HEK293 (cell line): ENCODE data around the gene OPCML.

Source experiments
- CTCF ChIA-PET: fragments of 350-600 bp; formaldehyde crosslinking; extraction: SDS; loops from one replicate; lab custom pipeline; 2021; ENCODE audit warnings: antibody characterized with exemption; lab: Yijun Ruan, JAX
- POLR2A ChIA-PET: fragments of 300-600 bp; formaldehyde crosslinking; extraction: SDS; loops from one replicate; lab custom pipeline; 2020; ENCODE audit warnings: antibody characterized with exemption, inconsistent platforms; lab: Yijun Ruan, JAX
- H3K27ac ChIP-seq: fragments of 200-500 bp; sonication (Bioruptor generic); 2 replicates; pipeline ENCODE4 v1.5.1; 2014; ENCODE audit warnings: low read depth, low read length, control low read depth, inconsistent platforms; ENCODE audit errors: extremely low read depth
- H3K36me3 ChIP-seq, 2 experiments: fragments of 200-500 bp in 1 of 2; sonication (Bioruptor generic) in 1 of 2; 1 replicate in 1 of 2; 2 replicates in 1 of 2; pipeline ENCODE4 v1.5.1; 2014 to 2017; ENCODE audit warnings: inconsistent platforms in 2 of 2, low read length in 2 of 2; ENCODE audit not compliant: control insufficient read depth in 2 of 2, insufficient read depth in 1 of 2
- H3K4me1 ChIP-seq: fragments of 200-500 bp; sonication (Bioruptor generic); 2 replicates; pipeline ENCODE4 v1.5.1; 2014; ENCODE audit warnings: mild to moderate bottlenecking, low read length, inconsistent platforms; ENCODE audit not compliant: control insufficient read depth, insufficient read depth
- H3K4me3 ChIP-seq: 2 replicates; pipeline ENCODE4 v1.5.1; 2011; ENCODE audit warnings: low read depth, mild to moderate bottlenecking, control low read depth, low read length, moderate library complexity
- H3K9me3 ChIP-seq: fragments of 200-500 bp; sonication (Bioruptor generic); 2 replicates; pipeline ENCODE4 v1.5.1; 2014; ENCODE audit warnings: low read depth, low read length, inconsistent platforms; ENCODE audit not compliant: control insufficient read depth, insufficient read depth
- ELK4 ChIP-seq: IDR thresholded peaks from 2 replicates; pipeline ENCODE4 v1.6.1; 2011; ENCODE audit warnings: mild to moderate bottlenecking, low read depth, low read length, borderline replicate concordance
- FEZF1 ChIP-seq: fragments of 450-650 bp; formaldehyde crosslinking; IDR thresholded peaks from 2 replicates; pipeline ENCODE4 v1.5.1; 2016; ENCODE audit warnings: missing biosample characterization, missing genetic modification characterization
- GLI2 ChIP-seq: fragments of 450-650 bp; formaldehyde crosslinking; IDR thresholded peaks from 2 replicates; pipeline ENCODE4; 2017; ENCODE audit warnings: missing biosample characterization, missing genetic modification characterization, low read depth, borderline replicate concordance
- KLF1 ChIP-seq: fragments of 450-650 bp; formaldehyde crosslinking; IDR thresholded peaks from 2 replicates; pipeline ENCODE4 v1.5.1; 2016; ENCODE audit warnings: missing biosample characterization, missing genetic modification characterization
- KLF10 ChIP-seq: fragments of 450-650 bp; IDR thresholded peaks from 2 replicates; pipeline ENCODE4 v1.5.1; 2018; ENCODE audit warnings: missing biosample characterization, mild to moderate bottlenecking, missing genetic modification characterization
- KLF7 ChIP-seq: fragments of 450-650 bp; formaldehyde crosslinking; IDR thresholded peaks from 2 replicates; pipeline ENCODE4 v1.5.1; 2016; ENCODE audit warnings: missing biosample characterization, missing genetic modification characterization, borderline replicate concordance
- MZF1 ChIP-seq: fragments of 450-650 bp; formaldehyde crosslinking; IDR thresholded peaks from 2 replicates; pipeline ENCODE4 v1.5.1; 2017; ENCODE audit warnings: missing biosample characterization, missing genetic modification characterization, borderline replicate concordance
- OSR2 ChIP-seq: fragments of 450-650 bp; formaldehyde crosslinking; IDR thresholded peaks from 2 replicates; pipeline ENCODE4 v1.5.1; 2016; ENCODE audit warnings: missing biosample characterization, missing genetic modification characterization
- RBAK ChIP-seq: fragments of 450-650 bp; formaldehyde crosslinking; IDR thresholded peaks from 2 replicates; pipeline ENCODE4 v1.5.1; 2016; ENCODE audit warnings: missing biosample characterization, missing genetic modification characterization
- ZBTB49 ChIP-seq: fragments of 450-650 bp; formaldehyde crosslinking; IDR thresholded peaks from 2 replicates; pipeline ENCODE4 v1.5.1; 2016; ENCODE audit warnings: missing biosample characterization, missing genetic modification characterization, low read depth
- ZEB2 ChIP-seq: fragments of 450-650 bp; formaldehyde crosslinking; IDR thresholded peaks from 2 replicates; pipeline ENCODE4 v1.5.1; 2016; ENCODE audit warnings: missing biosample characterization, missing genetic modification characterization
- ZFP41 ChIP-seq: fragments of 450-650 bp; formaldehyde crosslinking; IDR thresholded peaks from 2 replicates; pipeline ENCODE4 v1.5.1; 2016; ENCODE audit warnings: missing biosample characterization, missing genetic modification characterization, borderline replicate concordance
- ZFP69B ChIP-seq: fragments of 450-650 bp; formaldehyde crosslinking; IDR thresholded peaks from 2 replicates; pipeline ENCODE4 v1.5.1; 2016; ENCODE audit warnings: missing biosample characterization, missing genetic modification characterization
- ZNF138 ChIP-seq: fragments of 450-650 bp; formaldehyde crosslinking; IDR thresholded peaks from 2 replicates; pipeline ENCODE4 v1.5.1; 2016; ENCODE audit warnings: missing biosample characterization, missing genetic modification characterization, borderline replicate concordance
- ZNF140 ChIP-seq: fragments of 450-650 bp; formaldehyde crosslinking; IDR thresholded peaks from 2 replicates; pipeline ENCODE4 v1.5.1; 2016; ENCODE audit warnings: missing biosample characterization, missing genetic modification characterization
- ZNF155 ChIP-seq: fragments of 450-650 bp; formaldehyde crosslinking; IDR thresholded peaks from 2 replicates; pipeline ENCODE4 v1.5.1; 2016; ENCODE audit warnings: missing biosample characterization, missing genetic modification characterization
- ZNF174 ChIP-seq: fragments of 450-650 bp; formaldehyde crosslinking; IDR thresholded peaks from 2 replicates; pipeline ENCODE4 v1.5.0; 2017; ENCODE audit warnings: missing biosample characterization, mild to moderate bottlenecking, missing genetic modification characterization
- ZNF19 ChIP-seq: fragments of 450-650 bp; formaldehyde crosslinking; IDR thresholded peaks from 2 replicates; pipeline ENCODE4; 2016; ENCODE audit warnings: missing biosample characterization, missing genetic modification characterization, low read depth
- ZNF202 ChIP-seq: fragments of 450-650 bp; formaldehyde crosslinking; IDR thresholded peaks from 2 replicates; pipeline ENCODE4 v1.5.1; 2016; ENCODE audit warnings: missing biosample characterization, missing genetic modification characterization, borderline replicate concordance
- ZNF362 ChIP-seq: fragments of 450-650 bp; formaldehyde crosslinking; IDR thresholded peaks from 2 replicates; pipeline ENCODE4 v1.5.1; 2016; ENCODE audit warnings: missing biosample characterization, missing genetic modification characterization
- ZNF423 ChIP-seq: fragments of 450-650 bp; formaldehyde crosslinking; IDR thresholded peaks from 2 replicates; pipeline ENCODE4 v1.5.1; 2016; ENCODE audit warnings: missing biosample characterization, missing genetic modification characterization
- ZNF488 ChIP-seq: fragments of 450-650 bp; formaldehyde crosslinking; IDR thresholded peaks from 2 replicates; pipeline ENCODE4 v1.5.1; 2016; ENCODE audit warnings: missing biosample characterization, missing genetic modification characterization
- ZNF501 ChIP-seq: fragments of 450-650 bp; formaldehyde crosslinking; IDR thresholded peaks from 2 replicates; pipeline ENCODE4 v1.5.1; 2016; ENCODE audit warnings: missing biosample characterization, missing genetic modification characterization
- ZNF561 ChIP-seq: fragments of 450-650 bp; IDR thresholded peaks from 2 replicates; pipeline ENCODE4 v1.5.1; 2018; ENCODE audit warnings: missing biosample characterization, missing genetic modification characterization, borderline replicate concordance
- ZNF76 ChIP-seq: fragments of 450-650 bp; formaldehyde crosslinking; IDR thresholded peaks from 2 replicates; pipeline ENCODE4; 2016; ENCODE audit warnings: low read depth, missing biosample characterization, missing genetic modification characterization, borderline replicate concordance

The OPCML gene

GRCh38 chr11:132909021-132909606 is 623.2 kb downstream of the OPCML start:
- Histone ChIP-seq H3K9me3 (no peaks in the 10 kb centered on the region), H3K27ac (no peak overlapping the region), H3K4me3 (no peak overlapping the region), H3K36me3 (no peaks in the 10 kb centered on the region), H3K4me1 (peaks cover 3% of the 10 kb centered on the region; the same call in 1 of the 2 replicates)
- CTCF ChIA-PET, result interaction anchor here (0.7 kb wide), 1 partner anchor 14 kb away, joined by 3 read pairs; no protein-coding TSS in a partner anchor
- POLR2A ChIA-PET, result no interaction called here
- no peak for TF ChIP-seq GLI2 (tag by site-specific recombination)
- no peak for TF ChIP-seq ZEB2

- Histone ChIP-seq H3K4me3 (no peak overlapping the region), H3K36me3 (no peaks in the 10 kb centered on the region), H3K4me1 (peaks cover 3% of the 10 kb centered on the region; the same call in 1 of the 2 replicates), H3K9me3 (no peaks in the 10 kb centered on the region), H3K27ac (no peak overlapping the region)
- CTCF ChIA-PET, result interaction anchor here (1.0 kb wide), 1 partner anchor 32 kb away, joined by 3 read pairs; no protein-coding TSS in a partner anchor
- POLR2A ChIA-PET, result no interaction called here
- no peak for TF ChIP-seq ZNF138 (tag by site-specific recombination)
- no peak for TF ChIP-seq ZNF155 (tag by site-specific recombination)
- TF ChIP-seq ZFP69B (tag by site-specific recombination), result no peak
- no peak for TF ChIP-seq ELK4
- no peak for TF ChIP-seq ZNF174
- no peak for TF ChIP-seq MZF1 (tag by site-specific recombination)
- no peak for TF ChIP-seq ZNF423 (tag by site-specific recombination)
- no peak for TF ChIP-seq OSR2 (tag by site-specific recombination)
These were observed 623.9 kb downstream of the OPCML start for GRCh38 chr11:132908414-132908810.

GRCh38 chr11:132907651-132908413 is 624.5 kb downstream of the OPCML start:
- H3K27ac ChIP-seq, result no peak overlapping the region
- POLR2A ChIA-PET, result no interaction called here
- CTCF ChIA-PET, result interaction anchor here (1.0 kb wide), 1 partner anchor 32 kb away, joined by 3 read pairs; no protein-coding TSS in a partner anchor
- H3K4me1 ChIP-seq, result peaks cover 3% of the 10 kb centered on the region; the same call in 1 of the 2 replicates
- no peaks in the 10 kb centered on the region for H3K36me3 ChIP-seq
- H3K9me3 ChIP-seq, result no peaks in the 10 kb centered on the region
- no peak for TF ChIP-seq KLF10 (tag by site-specific recombination)
- TF ChIP-seq ZNF202 (tag by site-specific recombination), result no peak
- TF ChIP-seq KLF7 (tag by site-specific recombination), result no peak
- TF ChIP-seq KLF1 (tag by site-specific recombination), result no peak
- TF ChIP-seq ZNF362 (tag by site-specific recombination), result no peak
- no peak for TF ChIP-seq ZNF19
- no peak for TF ChIP-seq ZNF138 (tag by site-specific recombination)
- TF ChIP-seq ZBTB49 (tag by site-specific recombination), result no peak
- no peak for TF ChIP-seq FEZF1 (tag by site-specific recombination)
- TF ChIP-seq ZFP41 (tag by site-specific recombination), result no peak
- TF ChIP-seq ZNF76 (tag by site-specific recombination), result no peak
- TF ChIP-seq ZNF561, result no peak
- TF ChIP-seq ZNF488 (tag by site-specific recombination), result no peak
- no peak for TF ChIP-seq ZNF501 (tag by site-specific recombination)
- no peak for TF ChIP-seq RBAK
- TF ChIP-seq ZNF140, result no peak
- no peak overlapping the region for H3K4me3 ChIP-seq
